Trophoblast cell (in vitro differentiated cells and primary cell): ENCODE results near the gene RASA1.

Experiments
- DNase-seq, 2 donors: peaks; one replicate each; pipeline ENCODE4 v3.0.0-alpha.2; 2016
- H2AFZ ChIP-seq: 2 replicates; pipeline ENCODE4 v1.6.1; 2013; ENCODE audit warnings: low read length, moderate library complexity, mild to moderate bottlenecking; ENCODE audit not compliant: insufficient read depth, poor library complexity
- H2AK5ac ChIP-seq: 2 replicates; pipeline ENCODE4 v1.6.1; 2013; ENCODE audit warnings: mild to moderate bottlenecking, low read length
- H2BK120ac ChIP-seq: 2 replicates; pipeline ENCODE4 v1.6.1; 2013; ENCODE audit warnings: low read length, mild to moderate bottlenecking, moderate library complexity; ENCODE audit not compliant: insufficient read depth, poor library complexity
- H2BK12ac ChIP-seq: 2 replicates; pipeline ENCODE4 v1.6.1; 2013; ENCODE audit warnings: mild to moderate bottlenecking, low read length, moderate library complexity
- H2BK5ac ChIP-seq: 2 replicates; pipeline ENCODE4 v1.6.1; 2013; ENCODE audit warnings: low read length, low read depth, moderate library complexity, mild to moderate bottlenecking; ENCODE audit not compliant: poor library complexity
- H3K14ac ChIP-seq: 2 replicates; pipeline ENCODE4 v1.6.1; 2013; ENCODE audit warnings: mild to moderate bottlenecking, low read length
- H3K18ac ChIP-seq: 2 replicates; pipeline ENCODE4 v1.6.1; 2013; ENCODE audit warnings: mild to moderate bottlenecking, low read length
- H3K23ac ChIP-seq: 2 replicates; pipeline ENCODE4 v1.6.1; 2013; ENCODE audit warnings: low read length
- H3K27ac ChIP-seq: 2 replicates; pipeline ENCODE4 v1.5.1; 2013; ENCODE audit warnings: low read depth, mild to moderate bottlenecking, inconsistent platforms, low read length, moderate library complexity
- H3K27me3 ChIP-seq: 2 replicates; pipeline ENCODE4 v1.6.1; 2013; ENCODE audit warnings: inconsistent platforms, mild to moderate bottlenecking, low read length, moderate library complexity; ENCODE audit not compliant: insufficient read depth
- H3K36me3 ChIP-seq, 2 experiments: 1 replicate in 1 of 2; 2 replicates in 1 of 2; pipeline ENCODE4 v1.6.1; 2013; ENCODE audit warnings: low read length in 2 of 2, mild to moderate bottlenecking in 2 of 2, moderate library complexity in 1 of 2; ENCODE audit not compliant: insufficient read depth in 2 of 2, control insufficient read depth in 1 of 2
- H3K4ac ChIP-seq: 2 replicates; pipeline ENCODE4 v1.6.1; 2013; ENCODE audit warnings: low read depth, mild to moderate bottlenecking, low read length, moderate library complexity
- H3K4me1 ChIP-seq, 2 experiments: 1 replicate in 1 of 2; 2 replicates in 1 of 2; pipeline ENCODE4 v1.6.1; 2013; ENCODE audit warnings: low read length in 2 of 2, mild to moderate bottlenecking in 2 of 2, moderate library complexity in 1 of 2; ENCODE audit not compliant: insufficient read depth in 2 of 2, control insufficient read depth in 1 of 2
- H3K4me2 ChIP-seq: 2 replicates; pipeline ENCODE4 v1.6.1; 2013; ENCODE audit warnings: inconsistent platforms, mild to moderate bottlenecking, low read length, moderate library complexity
- H3K4me3 ChIP-seq: 2 replicates; pipeline ENCODE4 v1.5.1; 2013; ENCODE audit warnings: mild to moderate bottlenecking, low read depth, low read length, inconsistent platforms
- H3K79me1 ChIP-seq: one replicate; pipeline ENCODE4 v1.6.1; 2013; ENCODE audit warnings: low read length
- H3K79me2 ChIP-seq: 2 replicates; pipeline ENCODE4 v1.6.1; 2013; ENCODE audit warnings: low read length, mild to moderate bottlenecking; ENCODE audit not compliant: control insufficient read depth, insufficient read depth, poor library complexity
- H3K9ac ChIP-seq: 2 replicates; pipeline ENCODE4 v1.6.1; 2013; ENCODE audit warnings: mild to moderate bottlenecking, low read length
- H3K9me3 ChIP-seq: 2 replicates; pipeline ENCODE4 v1.6.1; 2013; ENCODE audit warnings: low read depth, mild to moderate bottlenecking, control low read depth, inconsistent platforms, low read length; ENCODE audit not compliant: insufficient read depth
- H4K12ac ChIP-seq: 2 replicates; pipeline ENCODE4 v1.6.1; 2013; ENCODE audit warnings: low read depth, mild to moderate bottlenecking, low read length, moderate library complexity
- H4K8ac ChIP-seq: 2 replicates; pipeline ENCODE4 v1.6.1; 2013; ENCODE audit warnings: low read depth, mild to moderate bottlenecking, low read length, moderate library complexity
- H4K91ac ChIP-seq: one replicate; pipeline ENCODE4 v1.6.1; 2013; ENCODE audit warnings: low read depth, mild to moderate bottlenecking, low read length, moderate library complexity
- WGBS: extraction: QIAGEN DNeasy Blood & Tissue Kit; methylation state at CpG from one replicate; pipeline ENCODE4 v1.1.7; 2013; ENCODE audit warnings: missing lambda C conversion rate; ENCODE audit not compliant: insufficient read length, insufficient coverage; ENCODE audit errors: extremely low coverage; 5-methylcytosine and 5-hydroxymethylcytosine counted together

Gene RASA1

GRCh38 chr5:87412630-87413342 lies 145.1 kb downstream of the RASA1 start, which contains the start of gene CCNH:
Gene CCNH (minus strand): TSS chr5:87412930. CDS start chr5:87412794, 136 bp downstream.
- H3K27ac ChIP-seq, result peak within 1 kb of the TSS; percentile 35
- peak within 1 kb of the TSS; percentile 20 for H3K18ac ChIP-seq
- H3K36me3 ChIP-seq, result peaks cover 0 to 2% of the 10 kb centered on the region in 2 experiments
- peak within 1 kb of the TSS; percentile 25 for H2BK5ac ChIP-seq
- peaks cover 7% of the 10 kb centered on the region for H3K79me1 ChIP-seq
- H4K12ac ChIP-seq, result peak within 1 kb of the TSS; percentile 50
- no peaks in the 10 kb centered on the region for H3K9me3 ChIP-seq
- peak within 1 kb of the TSS; percentile 23 for H2BK120ac ChIP-seq
- no CpG with 5 or more reads among the region's 46 CpGs for WGBS
- peak within 1 kb of the TSS; percentile 87 for H3K4me3 ChIP-seq
- no peak within 1 kb of the TSS for H3K23ac ChIP-seq
- no peak within 1 kb of the TSS for H2AK5ac ChIP-seq
- peak within 1 kb of the TSS; percentile 79 for H2AFZ ChIP-seq
- H2BK12ac ChIP-seq, result no peak within 1 kb of the TSS
- peak within 1 kb of the TSS; percentile 82 for H3K9ac ChIP-seq
- peak within 1 kb of the TSS; percentile 65 for H4K91ac ChIP-seq
- H4K8ac ChIP-seq, result peak within 1 kb of the TSS; percentile 93
- peak within 1 kb of the TSS; percentile 64 for H3K4me2 ChIP-seq
- peak; percentile 98 to 99 for DNase-seq
- no peaks in the 10 kb centered on the region for H3K27me3 ChIP-seq
- H3K14ac ChIP-seq, result peak within 1 kb of the TSS; percentile 87
- no peaks in the 10 kb centered on the region for H3K4me1 ChIP-seq
- H3K79me2 ChIP-seq, result peaks cover 4% of the 10 kb centered on the region
- H3K4ac ChIP-seq, result peak within 1 kb of the TSS; percentile 7

- peak overlapping the region; percentile 84 for H4K8ac ChIP-seq
- H3K4me3 ChIP-seq, result no peak overlapping the region
- peaks cover 4% of the 10 kb centered on the region for H3K79me2 ChIP-seq
- no peak for DNase-seq
- H3K27me3 ChIP-seq, result no peaks in the 10 kb centered on the region
- H3K14ac ChIP-seq, result no peak overlapping the region
- no peak overlapping the region for H2BK5ac ChIP-seq
- H4K12ac ChIP-seq, result no peak overlapping the region
- H3K18ac ChIP-seq, result no peak overlapping the region
- H3K27ac ChIP-seq, result no peak overlapping the region
- peak overlapping the region; percentile 79 for H2AFZ ChIP-seq
- H3K4me1 ChIP-seq, result no peaks in the 10 kb centered on the region
- no peaks in the 10 kb centered on the region for H3K36me3 ChIP-seq
- no peak overlapping the region for H2BK120ac ChIP-seq
- H2BK12ac ChIP-seq, result no peak overlapping the region
- peak overlapping the region; percentile 16 for H4K91ac ChIP-seq
- no peak overlapping the region for H3K23ac ChIP-seq
- H2AK5ac ChIP-seq, result no peak overlapping the region
- peaks cover 7% of the 10 kb centered on the region for H3K79me1 ChIP-seq
- no CpG with 5 or more reads among the region's 3 CpGs for WGBS
- no peak overlapping the region for H3K4ac ChIP-seq
- H3K4me2 ChIP-seq, result peak overlapping the region; percentile 64
- H3K9me3 ChIP-seq, result no peaks in the 10 kb centered on the region
- H3K9ac ChIP-seq, result no peak overlapping the region
Measured at GRCh38 chr5:87413343-87413645, 145.6 kb downstream of the RASA1 start.

- no peaks in the 10 kb centered on the region for H3K79me1 ChIP-seq
- no peak overlapping the region for H2BK12ac ChIP-seq
- no peak overlapping the region for H3K9ac ChIP-seq
- no peak overlapping the region for H4K8ac ChIP-seq
- no peak overlapping the region for H2BK120ac ChIP-seq
- H2AFZ ChIP-seq, result no peak overlapping the region
- no peaks in the 10 kb centered on the region for H3K79me2 ChIP-seq
- H3K9me3 ChIP-seq, result no peaks in the 10 kb centered on the region
- no peaks in the 10 kb centered on the region for H3K36me3 ChIP-seq
- H3K23ac ChIP-seq, result no peak overlapping the region
- no peak overlapping the region for H3K4me2 ChIP-seq
- no peaks in the 10 kb centered on the region for H3K4me1 ChIP-seq
- DNase-seq, result no peak
- no peak overlapping the region for H2BK5ac ChIP-seq
- no peak overlapping the region for H4K12ac ChIP-seq
- no peak overlapping the region for H2AK5ac ChIP-seq
- H3K27me3 ChIP-seq, result no peaks in the 10 kb centered on the region
- no peak overlapping the region for H3K4ac ChIP-seq
- no peak overlapping the region for H3K27ac ChIP-seq
- no peak overlapping the region for H3K14ac ChIP-seq
- H3K18ac ChIP-seq, result no peak overlapping the region
- H4K91ac ChIP-seq, result no peak overlapping the region
- no peak overlapping the region for H3K4me3 ChIP-seq
Measured at GRCh38 chr5:87418506-87418905, 150.8 kb downstream of the RASA1 start.

DNA sequence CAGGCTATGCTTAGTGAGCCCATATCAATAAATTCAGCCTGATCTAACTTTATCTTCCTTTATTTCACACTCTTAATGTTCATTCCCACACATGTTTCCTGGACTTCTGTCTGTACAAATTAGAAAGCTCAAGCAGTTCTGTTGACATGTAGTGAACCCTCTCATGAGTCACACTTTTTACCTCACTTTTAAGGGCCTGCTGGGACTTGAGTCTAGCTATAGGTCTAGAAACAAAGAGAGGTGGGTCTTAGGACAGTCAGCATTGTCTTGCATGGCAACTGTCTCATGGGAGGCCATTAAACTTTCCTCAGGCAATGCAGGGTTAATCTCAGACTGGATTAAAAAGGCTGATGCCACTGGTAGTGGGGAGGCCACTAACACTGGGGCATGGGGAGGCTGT lies 153.6 kb downstream of the RASA1 start:
- Histone ChIP-seq H4K8ac (no peak overlapping the region), H3K9me3 (no peaks in the 10 kb centered on the region), H3K23ac (no peak overlapping the region), H3K14ac (no peak overlapping the region), H4K12ac (no peak overlapping the region), H2BK120ac (no peak overlapping the region), H2BK5ac (no peak overlapping the region), H3K27ac (no peak overlapping the region), H3K4me1 (no peaks in the 10 kb centered on the region), H2AFZ (no peak overlapping the region), H3K18ac (no peak overlapping the region), H4K91ac (no peak overlapping the region), H2BK12ac (no peak overlapping the region), H3K4me2 (no peak overlapping the region), H3K79me2 (no peaks in the 10 kb centered on the region), H3K4me3 (no peak overlapping the region), H2AK5ac (no peak overlapping the region), H3K9ac (no peak overlapping the region), H3K4ac (no peak overlapping the region), H3K36me3 (no peaks in the 10 kb centered on the region), H3K79me1 (no peaks in the 10 kb centered on the region), H3K27me3 (no peaks in the 10 kb centered on the region)
- no peak for DNase-seq
